Common myeloid progenitor, CD34-positive (primary cell): ENCODE data around the gene SFRP5.

ENCODE experiments used
- CTCF ChIA-PET: fragments of 350-600 bp; sonication (Branson Sonifier 250); formaldehyde crosslinking; loops from one replicate; lab custom pipeline; 2021; ENCODE audit warnings: antibody characterized with exemption; lab: Charles Lee
- POLR2A ChIA-PET: fragments of 350-600 bp; sonication (Branson Sonifier 250); formaldehyde crosslinking; loops from one replicate; lab custom pipeline; 2021; ENCODE audit warnings: antibody characterized with exemption; lab: Charles Lee
- DNase-seq, 3 donors: peaks; one replicate each; pipeline versions ENCODE4 v3.0.0 to v3.0.0-alpha.2; 2013
- H3K27ac ChIP-seq, 2 experiments: 1 replicate in 1 of 2; 2 replicates in 1 of 2; pipeline ENCODE4 v1.7.0; 2013; ENCODE audit warnings: inconsistent platforms in 2 of 2, low read length in 2 of 2, mild to moderate bottlenecking in 2 of 2, low read depth in 1 of 2, moderate library complexity in 1 of 2; ENCODE audit not compliant: severe bottlenecking in 2 of 2, insufficient read depth in 1 of 2, poor library complexity in 1 of 2
- H3K27me3 ChIP-seq, 5 experiments: replicated peaks in 2 of 5; 1 replicate in 3 of 5; 2 replicates in 2 of 5; pipeline versions ENCODE4 v1.6.1 to v1.7.0; 2013; ENCODE audit warnings: low read length in 4 of 5, mild to moderate bottlenecking in 2 of 5, moderate library complexity in 2 of 5, inconsistent platforms in 1 of 5; ENCODE audit not compliant: insufficient read depth in 5 of 5, control insufficient read depth in 4 of 5
- H3K36me3 ChIP-seq, 4 experiments: 1 replicate in 2 of 4; 2 replicates in 2 of 4; pipeline versions ENCODE4 v1.6.1 to v1.7.0; 2013; ENCODE audit warnings: low read length in 3 of 4, control low read depth in 1 of 4, mild to moderate bottlenecking in 1 of 4; ENCODE audit not compliant: control insufficient read depth in 4 of 4, insufficient read depth in 4 of 4
- H3K4me1 ChIP-seq, 4 experiments: 1 replicate in 3 of 4; 2 replicates in 1 of 4; pipeline versions ENCODE4 v1.6.1 to v1.7.1; 2013; ENCODE audit warnings: low read length in 3 of 4, mild to moderate bottlenecking in 3 of 4, control low read depth in 1 of 4, inconsistent platforms in 1 of 4, moderate library complexity in 1 of 4; ENCODE audit not compliant: control insufficient read depth in 4 of 4, insufficient read depth in 4 of 4; ENCODE audit errors: control extremely low read depth in 1 of 4
- H3K4me3 ChIP-seq, 7 experiments: 1 replicate in 4 of 7; 2 replicates in 3 of 7; pipeline versions ENCODE4 v1.5.1 to v1.7.0; 2013; ENCODE audit warnings: mild to moderate bottlenecking in 7 of 7, low read length in 6 of 7, moderate library complexity in 6 of 7, inconsistent platforms in 2 of 7, low read depth in 2 of 7, control low read depth in 1 of 7; ENCODE audit not compliant: insufficient read depth in 4 of 7, control insufficient read depth in 1 of 7; ENCODE audit errors: extremely low read depth in 1 of 7
- H3K9me3 ChIP-seq, 5 experiments: 1 replicate in 4 of 5; 2 replicates in 1 of 5; pipeline versions ENCODE4 v1.6.1 to v1.7.1; 2013; ENCODE audit warnings: low read length in 4 of 5, mild to moderate bottlenecking in 2 of 5, inconsistent platforms in 1 of 5, low read depth in 1 of 5, moderate library complexity in 1 of 5; ENCODE audit not compliant: control insufficient read depth in 4 of 5, insufficient read depth in 2 of 5; ENCODE audit errors: control extremely low read depth in 1 of 5
- WGBS: methylation state at CpG from one replicate; pipeline ENCODE4 v1.1.5; 2013; ENCODE audit not compliant: insufficient coverage; 5-methylcytosine and 5-hydroxymethylcytosine counted together

The SFRP5 gene

DNA sequence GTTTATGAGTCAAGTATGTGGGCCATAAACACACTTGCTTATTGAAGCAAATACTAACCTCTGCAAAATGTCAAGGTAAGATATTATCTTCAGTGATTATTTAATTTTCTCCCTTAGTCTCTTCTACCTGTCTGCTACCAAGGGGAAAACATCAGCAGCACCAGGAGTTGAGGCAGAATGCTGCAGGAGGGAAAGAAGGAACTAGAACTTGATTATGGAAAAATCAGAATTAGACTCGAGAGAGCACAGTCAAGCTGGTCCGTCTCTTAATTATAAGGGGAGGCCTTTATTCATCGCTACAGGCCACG, 39.8 kb downstream of the SFRP5 start:
- WGBS, result 86% methylated on average over 4 of the region's 4 CpGs
- Histone ChIP-seq H3K36me3 (no peaks in the 10 kb centered on the region), H3K4me1 (peaks cover 0 to 4% (median 3%) of the 10 kb centered on the region in 4 experiments), H3K27me3 (no peaks in the 10 kb centered on the region), H3K4me3 (no peak overlapping the region), H3K27ac (no peak overlapping the region), H3K9me3 (no peaks in the 10 kb centered on the region)
- no peak for DNase-seq
- ChIA-PET POLR2A (no interaction called here), CTCF (interaction anchor here (1.0 to 21.5 kb wide), 12 partner anchors 8 to 105 kb away, joined by 3 to 623 read pairs (median 5); partner anchors contain the start of genes AVPI1 and MARVELD1)

DNA sequence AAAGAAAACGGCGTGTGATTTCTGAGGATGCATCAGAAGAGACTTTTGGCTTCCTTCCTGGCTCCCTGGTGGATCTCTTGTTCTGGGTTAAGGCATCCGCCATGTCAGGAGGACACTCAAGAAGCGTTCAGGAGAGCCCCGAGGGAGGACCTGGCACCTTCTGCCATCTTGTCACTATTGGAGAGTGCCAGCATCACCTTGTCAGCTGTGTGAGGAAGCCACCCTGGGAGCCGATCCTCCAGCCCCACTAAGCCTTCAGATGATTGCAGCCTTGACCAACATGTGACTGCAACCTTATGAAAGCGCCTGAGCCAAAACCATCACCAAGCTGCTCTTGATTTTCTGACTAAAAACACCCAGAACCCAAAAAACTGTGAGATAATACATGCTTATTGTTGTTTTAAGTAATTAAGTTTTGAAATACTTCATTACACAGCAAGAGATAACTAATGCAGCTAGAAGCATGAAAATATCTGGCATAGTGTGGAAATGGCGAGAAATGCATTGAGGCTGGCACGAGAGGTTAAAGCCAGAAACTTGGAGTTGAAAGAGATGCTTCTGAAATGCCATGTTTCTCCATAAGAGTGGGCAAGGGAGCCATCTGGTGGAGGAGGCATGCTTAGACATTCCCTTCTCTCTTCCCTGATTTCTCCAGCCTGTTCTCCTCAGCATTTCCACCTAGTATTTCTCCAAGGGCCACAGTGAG, 40.3 kb downstream of the SFRP5 start:
- no peak overlapping the region for H3K4me3 ChIP-seq
- H3K27me3 ChIP-seq, result no peaks in the 10 kb centered on the region
- ChIA-PET CTCF (interaction anchor here (0.8 to 21.5 kb wide), 12 partner anchors 8 to 104 kb away, joined by 3 to 623 read pairs (median 4); partner anchors contain the start of genes AVPI1 and MARVELD1), POLR2A (interaction anchor here (0.9 to 1.0 kb wide), 2 partner anchors 17 to 20 kb away, joined by 3 read pairs; no protein-coding TSS in a partner anchor)
- H3K27ac ChIP-seq, result no peak overlapping the region
- H3K4me1 ChIP-seq, result peaks cover 0 to under 1% (median 0%) of the 10 kb centered on the region in 4 experiments
- H3K36me3 ChIP-seq, result no peaks in the 10 kb centered on the region
- 83% methylated on average over 5 of the region's 9 CpGs for WGBS
- peak; percentile 59 to 78 (median 62) for DNase-seq
- no peaks in the 10 kb centered on the region for H3K9me3 ChIP-seq

DNA sequence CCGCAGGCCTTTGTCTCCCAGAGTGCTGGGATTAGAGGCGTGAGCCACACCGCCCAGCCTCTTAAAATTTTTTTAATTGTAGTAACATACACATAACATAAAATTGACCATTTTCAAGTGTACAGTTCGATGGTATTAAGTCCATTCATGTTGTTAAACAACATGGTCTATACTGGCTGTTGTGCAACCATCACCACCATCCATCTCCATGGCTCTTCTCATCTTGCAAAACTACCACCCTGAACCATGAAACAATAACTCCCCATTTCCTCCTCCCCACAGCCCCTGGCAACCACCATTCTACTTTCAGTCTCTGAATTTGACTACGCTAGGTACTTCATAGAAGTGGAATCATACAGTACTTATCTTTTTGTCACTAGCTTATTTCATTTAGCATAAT, 42.8 kb downstream of the SFRP5 start:
- WGBS, result 82% methylated on average over 1 of the region's 5 CpGs
- H3K27me3 ChIP-seq, result no peaks in the 10 kb centered on the region
- no peak for DNase-seq
- no peaks in the 10 kb centered on the region for H3K36me3 ChIP-seq
- H3K4me3 ChIP-seq, result no peak overlapping the region
- no peaks in the 10 kb centered on the region for H3K4me1 ChIP-seq
- H3K9me3 ChIP-seq, result no peaks in the 10 kb centered on the region
- H3K27ac ChIP-seq, result no peak overlapping the region
- CTCF ChIA-PET, result interaction anchor here (5.5 to 21.5 kb wide), 2 partner anchors 18 to 52 kb away, joined by 58 to 623 read pairs; partner anchors contain the start of gene MARVELD1
- POLR2A ChIA-PET, result no interaction called here

DNA sequence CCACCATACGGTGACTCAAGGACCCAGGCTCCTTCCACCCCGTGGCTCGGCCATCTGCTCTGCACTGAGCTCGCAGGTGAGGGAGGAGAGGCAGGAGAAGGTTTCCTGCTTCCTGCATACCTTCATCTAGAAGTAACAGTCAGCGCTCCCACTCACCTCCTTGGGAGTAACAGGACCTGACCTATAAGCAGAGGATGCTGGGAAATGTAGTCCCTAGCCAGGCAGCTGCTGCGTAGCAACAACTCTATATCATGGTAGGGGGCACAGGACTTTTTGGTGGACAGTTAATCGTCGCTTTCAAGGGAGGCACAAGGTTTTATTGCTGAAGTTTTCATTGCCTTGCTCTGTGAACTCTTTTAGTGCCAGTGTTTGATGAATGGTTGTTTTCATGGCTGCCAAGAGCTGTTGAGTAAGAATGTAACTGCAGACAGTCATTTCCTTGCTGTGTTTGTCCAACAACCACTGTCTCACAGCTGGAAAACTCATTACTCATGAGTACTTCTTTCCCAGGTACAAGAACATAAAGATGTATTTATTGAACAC, 45.1 kb downstream of the SFRP5 start:
- WGBS, result 91% methylated on average over 6 of the region's 8 CpGs
- Histone ChIP-seq H3K36me3 (no peaks in the 10 kb centered on the region), H3K9me3 (no peaks in the 10 kb centered on the region), H3K4me1 (no peaks in the 10 kb centered on the region), H3K27me3 (no peaks in the 10 kb centered on the region), H3K4me3 (no peak overlapping the region), H3K27ac (no peak overlapping the region)
- POLR2A ChIA-PET, result no interaction called here
- peak in 1 of 3 donors; percentile 7 for DNase-seq
- CTCF ChIA-PET, result interaction anchor here (0.6 to 21.5 kb wide), 5 partner anchors 9 to 480 kb away, joined by 3 to 623 read pairs (median 3); partner anchors contain the start of gene MARVELD1

DNA sequence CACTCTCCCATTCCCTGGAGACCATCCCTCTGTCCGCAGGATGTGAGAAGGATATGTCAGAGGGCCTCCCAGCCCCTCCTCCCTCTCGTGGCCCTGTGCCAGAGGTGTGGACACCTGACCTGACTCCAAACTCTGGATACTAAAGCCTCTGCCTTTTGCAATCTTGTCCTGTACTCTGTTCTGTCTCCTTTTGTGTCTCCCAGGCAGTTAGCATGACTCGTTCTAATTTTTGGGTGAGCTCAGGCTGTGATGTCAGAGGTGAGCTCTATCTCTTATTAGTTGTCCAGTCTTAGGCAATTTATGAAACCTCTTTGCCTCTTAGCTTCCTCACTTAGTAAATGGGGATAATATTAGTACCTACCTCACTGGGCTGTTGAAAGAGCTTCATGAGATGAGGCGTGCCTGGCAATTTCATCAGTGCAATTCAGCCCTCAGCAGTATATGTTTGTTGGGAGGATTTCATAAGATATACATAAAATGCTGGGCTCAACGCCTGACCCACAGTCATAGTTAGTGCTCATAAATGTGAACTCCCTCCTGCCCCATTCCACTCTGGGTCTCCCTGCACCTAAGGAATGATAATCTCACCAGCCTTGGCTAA, 47.4 kb downstream of the SFRP5 start:
- H3K9me3 ChIP-seq, result no peaks in the 10 kb centered on the region
- H3K27me3 ChIP-seq, result no peaks in the 10 kb centered on the region
- ChIA-PET CTCF (interaction anchor here (0.7 to 21.5 kb wide), 6 partner anchors 9 to 144 kb away, joined by 3 to 623 read pairs (median 9); partner anchors contain the start of genes MARVELD1 and ZFYVE27), POLR2A (no interaction called here)
- 97% methylated on average over 5 of the region's 5 CpGs for WGBS
- DNase-seq, result no peak
- H3K36me3 ChIP-seq, result no peaks in the 10 kb centered on the region
- H3K4me3 ChIP-seq, result no peak overlapping the region
- no peak overlapping the region for H3K27ac ChIP-seq
- no peaks in the 10 kb centered on the region for H3K4me1 ChIP-seq

GRCh38 chr10:97723001-97723400, 48.8 kb downstream of the SFRP5 start:
- Histone ChIP-seq H3K9me3 (no peaks in the 10 kb centered on the region), H3K27me3 (no peaks in the 10 kb centered on the region), H3K4me3 (no peak overlapping the region), H3K36me3 (peaks cover 0 to 6% (median 0%) of the 10 kb centered on the region in 4 experiments), H3K27ac (no peak overlapping the region), H3K4me1 (peaks cover 0 to 7% (median 5%) of the 10 kb centered on the region in 4 experiments)
- POLR2A ChIA-PET, result no interaction called here
- WGBS, result 93% methylated on average over 3 of the region's 3 CpGs
- no peak for DNase-seq
- CTCF ChIA-PET, result interaction anchor here (0.8 to 21.5 kb wide), 5 partner anchors 8 to 46 kb away, joined by 3 to 623 read pairs (median 11); partner anchors contain the start of gene MARVELD1
